HEK293 (cell line): ENCODE results near the gene PPARA.

ENCODE experiments used
- CTCF ChIA-PET: fragments of 350-600 bp; formaldehyde crosslinking; extraction: SDS; loops from one replicate; lab custom pipeline; 2021; ENCODE audit warnings: antibody characterized with exemption; lab: Yijun Ruan, JAX
- POLR2A ChIA-PET: fragments of 300-600 bp; formaldehyde crosslinking; extraction: SDS; loops from one replicate; lab custom pipeline; 2020; ENCODE audit warnings: antibody characterized with exemption, inconsistent platforms; lab: Yijun Ruan, JAX
- H3K27ac ChIP-seq: fragments of 200-500 bp; sonication (Bioruptor generic); 2 replicates; pipeline ENCODE4 v1.5.1; 2014; ENCODE audit warnings: low read depth, low read length, control low read depth, inconsistent platforms; ENCODE audit errors: extremely low read depth
- H3K36me3 ChIP-seq, 2 experiments: fragments of 200-500 bp in 1 of 2; sonication (Bioruptor generic) in 1 of 2; 1 replicate in 1 of 2; 2 replicates in 1 of 2; pipeline ENCODE4 v1.5.1; 2014 to 2017; ENCODE audit warnings: inconsistent platforms in 2 of 2, low read length in 2 of 2; ENCODE audit not compliant: control insufficient read depth in 2 of 2, insufficient read depth in 1 of 2
- H3K4me1 ChIP-seq: fragments of 200-500 bp; sonication (Bioruptor generic); 2 replicates; pipeline ENCODE4 v1.5.1; 2014; ENCODE audit warnings: mild to moderate bottlenecking, low read length, inconsistent platforms; ENCODE audit not compliant: control insufficient read depth, insufficient read depth
- H3K4me3 ChIP-seq: 2 replicates; pipeline ENCODE4 v1.5.1; 2011; ENCODE audit warnings: low read depth, mild to moderate bottlenecking, control low read depth, low read length, moderate library complexity
- H3K9me3 ChIP-seq: fragments of 200-500 bp; sonication (Bioruptor generic); 2 replicates; pipeline ENCODE4 v1.5.1; 2014; ENCODE audit warnings: low read depth, low read length, inconsistent platforms; ENCODE audit not compliant: control insufficient read depth, insufficient read depth
- MYNN ChIP-seq: fragments of 450-650 bp; formaldehyde crosslinking; IDR thresholded peaks from 2 replicates; pipeline ENCODE4 v1.5.1; 2016; ENCODE audit warnings: missing biosample characterization, missing genetic modification characterization, borderline replicate concordance
- OSR2 ChIP-seq: fragments of 450-650 bp; formaldehyde crosslinking; IDR thresholded peaks from 2 replicates; pipeline ENCODE4 v1.5.1; 2016; ENCODE audit warnings: missing biosample characterization, missing genetic modification characterization
- PRDM1 ChIP-seq: fragments of 450-650 bp; formaldehyde crosslinking; IDR thresholded peaks from 2 replicates; pipeline ENCODE4; 2016; ENCODE audit warnings: missing biosample characterization, missing genetic modification characterization
- SALL2 ChIP-seq: fragments of 450-650 bp; formaldehyde crosslinking; IDR thresholded peaks from 2 replicates; pipeline ENCODE4 v1.5.0; 2017; ENCODE audit warnings: missing biosample characterization, mild to moderate bottlenecking, missing genetic modification characterization, borderline replicate concordance
- ZEB2 ChIP-seq: fragments of 450-650 bp; formaldehyde crosslinking; IDR thresholded peaks from 2 replicates; pipeline ENCODE4 v1.5.1; 2016; ENCODE audit warnings: missing biosample characterization, missing genetic modification characterization
- ZNF155 ChIP-seq: fragments of 450-650 bp; formaldehyde crosslinking; IDR thresholded peaks from 2 replicates; pipeline ENCODE4 v1.5.1; 2016; ENCODE audit warnings: missing biosample characterization, missing genetic modification characterization
- ZNF16 ChIP-seq: fragments of 450-650 bp; formaldehyde crosslinking; IDR thresholded peaks from 2 replicates; pipeline ENCODE4 v1.5.1; 2016; ENCODE audit warnings: low read depth, missing biosample characterization, missing genetic modification characterization
- ZNF184 ChIP-seq: fragments of 450-650 bp; IDR thresholded peaks from 2 replicates; pipeline ENCODE4 v1.5.1; 2018; ENCODE audit warnings: missing biosample characterization, mild to moderate bottlenecking, missing genetic modification characterization
- ZNF221 ChIP-seq: fragments of 450-650 bp; formaldehyde crosslinking; IDR thresholded peaks from 2 replicates; pipeline ENCODE4 v1.5.1; 2017; ENCODE audit warnings: missing biosample characterization, missing genetic modification characterization, borderline replicate concordance
- ZNF501 ChIP-seq: fragments of 450-650 bp; formaldehyde crosslinking; IDR thresholded peaks from 2 replicates; pipeline ENCODE4 v1.5.1; 2016; ENCODE audit warnings: missing biosample characterization, missing genetic modification characterization
- ZNF521 ChIP-seq: fragments of 450-650 bp; formaldehyde crosslinking; IDR thresholded peaks from 2 replicates; pipeline ENCODE4 v1.5.1; 2017; ENCODE audit warnings: missing biosample characterization, mild to moderate bottlenecking, missing genetic modification characterization
- ZNF529 ChIP-seq: fragments of 450-650 bp; formaldehyde crosslinking; IDR thresholded peaks from 2 replicates; pipeline ENCODE4 v1.5.1; 2017; ENCODE audit warnings: missing genetic modification characterization, missing biosample characterization; ENCODE audit not compliant: insufficient replicate concordance
- ZNF544 ChIP-seq: fragments of 450-650 bp; formaldehyde crosslinking; IDR thresholded peaks from 2 replicates; pipeline ENCODE4 v1.5.0; 2017; ENCODE audit warnings: missing biosample characterization, missing genetic modification characterization
- ZNF560 ChIP-seq: fragments of 450-650 bp; formaldehyde crosslinking; IDR thresholded peaks from 2 replicates; pipeline ENCODE4 v1.5.1; 2017; ENCODE audit warnings: missing biosample characterization, missing genetic modification characterization, borderline replicate concordance
- ZNF768 ChIP-seq: fragments of 450-650 bp; formaldehyde crosslinking; IDR thresholded peaks from 2 replicates; pipeline ENCODE4 v1.5.1; 2018; ENCODE audit warnings: missing biosample characterization, mild to moderate bottlenecking, missing genetic modification characterization
- ZNF785 ChIP-seq: fragments of 450-650 bp; formaldehyde crosslinking; IDR thresholded peaks from 2 replicates; pipeline ENCODE4 v1.5.1; 2016; ENCODE audit warnings: missing biosample characterization, missing genetic modification characterization
- TF ChIP-seq, protein P1 (sequence below): fragments of 450-650 bp; formaldehyde crosslinking; IDR thresholded peaks from 2 replicates; pipeline ENCODE4 v1.5.1; 2016; ENCODE audit warnings: missing biosample characterization, missing genetic modification characterization
- TF ChIP-seq, protein P2 (sequence below): fragments of 450-650 bp; formaldehyde crosslinking; IDR thresholded peaks from 2 replicates; pipeline ENCODE4 v1.5.1; 2017; ENCODE audit warnings: missing biosample characterization, missing genetic modification characterization
- TF ChIP-seq, protein P3 (sequence below): fragments of 450-650 bp; formaldehyde crosslinking; conservative IDR thresholded peaks from 2 replicates; pipeline ENCODE4 v1.5.1; 2016; ENCODE audit warnings: low read depth, missing biosample characterization, missing genetic modification characterization
- TF ChIP-seq, protein P4 (sequence below): sonication (generic); formaldehyde crosslinking; IDR thresholded peaks from 2 replicates; pipeline ENCODE4 v1.8.1; 2022; ENCODE audit warnings: mild to moderate bottlenecking, moderate library complexity, missing genetic modification reagents
- TF ChIP-seq, protein P5 (sequence below): fragments of 450-650 bp; formaldehyde crosslinking; IDR thresholded peaks from 2 replicates; pipeline ENCODE4 v1.5.1; 2016; ENCODE audit warnings: missing biosample characterization, missing genetic modification characterization
- TF ChIP-seq, protein P6 (sequence below): fragments of 450-650 bp; formaldehyde crosslinking; IDR thresholded peaks from 2 replicates; pipeline ENCODE4 v1.5.1; 2016; ENCODE audit warnings: missing biosample characterization, missing genetic modification characterization

PPARA gene

DNA sequence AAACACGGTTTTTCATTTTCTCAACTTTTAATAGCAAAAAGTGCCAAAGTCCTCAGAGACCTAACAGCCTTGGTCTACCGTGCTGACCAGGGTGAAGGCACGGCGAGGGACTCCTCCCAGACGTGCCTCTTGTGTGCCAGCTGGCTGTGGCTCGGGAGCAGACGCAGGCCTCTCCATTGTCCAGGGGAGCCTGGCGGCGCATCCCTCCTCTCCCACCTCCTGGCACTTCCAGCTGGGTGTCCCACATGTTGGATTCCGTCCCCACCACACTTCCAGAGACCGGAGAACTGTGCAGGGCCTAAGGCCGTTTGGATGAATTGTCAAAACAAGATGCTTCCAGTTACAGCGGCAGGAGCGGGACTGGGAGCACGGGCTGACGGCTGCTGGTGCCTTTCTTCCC, 88.2 kb downstream of the PPARA start:
- CTCF ChIA-PET = no interaction called here
- no peak overlapping the region for H3K4me3 ChIP-seq
- no peaks in the 10 kb centered on the region; the same call in 1 of the 2 replicates for H3K4me1 ChIP-seq
- H3K36me3 ChIP-seq = peaks cover 0 to 11% of the 10 kb centered on the region in 2 experiments; a peak in 2 of 3 replicates
- no peak overlapping the region for H3K27ac ChIP-seq
- H3K9me3 ChIP-seq = no peaks in the 10 kb centered on the region
- TF ChIP-seq ZNF560 (no peak), ZNF785 (tag by site-specific recombination) (no peak), ZNF155 (tag by site-specific recombination) (no peak), ZNF768 (tag by site-specific recombination) (no peak), SALL2 (tag by site-specific recombination) (no peak), OSR2 (no peak), PRDM1 (tag by site-specific recombination) (no peak), ZNF221 (tag by site-specific recombination) (no peak)
- TF ChIP-seq, protein P1, sequence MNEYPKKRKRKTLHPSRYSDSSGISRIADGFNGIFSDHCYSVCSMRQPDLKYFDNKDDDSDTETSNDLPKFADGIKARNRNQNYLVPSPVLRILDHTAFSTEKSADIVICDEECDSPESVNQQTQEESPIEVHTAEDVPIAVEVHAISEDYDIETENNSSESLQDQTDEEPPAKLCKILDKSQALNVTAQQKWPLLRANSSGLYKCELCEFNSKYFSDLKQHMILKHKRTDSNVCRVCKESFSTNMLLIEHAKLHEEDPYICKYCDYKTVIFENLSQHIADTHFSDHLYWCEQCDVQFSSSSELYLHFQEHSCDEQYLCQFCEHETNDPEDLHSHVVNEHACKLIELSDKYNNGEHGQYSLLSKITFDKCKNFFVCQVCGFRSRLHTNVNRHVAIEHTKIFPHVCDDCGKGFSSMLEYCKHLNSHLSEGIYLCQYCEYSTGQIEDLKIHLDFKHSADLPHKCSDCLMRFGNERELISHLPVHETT (tag by site-specific recombination) = no peak
- TF ChIP-seq, protein P2, sequence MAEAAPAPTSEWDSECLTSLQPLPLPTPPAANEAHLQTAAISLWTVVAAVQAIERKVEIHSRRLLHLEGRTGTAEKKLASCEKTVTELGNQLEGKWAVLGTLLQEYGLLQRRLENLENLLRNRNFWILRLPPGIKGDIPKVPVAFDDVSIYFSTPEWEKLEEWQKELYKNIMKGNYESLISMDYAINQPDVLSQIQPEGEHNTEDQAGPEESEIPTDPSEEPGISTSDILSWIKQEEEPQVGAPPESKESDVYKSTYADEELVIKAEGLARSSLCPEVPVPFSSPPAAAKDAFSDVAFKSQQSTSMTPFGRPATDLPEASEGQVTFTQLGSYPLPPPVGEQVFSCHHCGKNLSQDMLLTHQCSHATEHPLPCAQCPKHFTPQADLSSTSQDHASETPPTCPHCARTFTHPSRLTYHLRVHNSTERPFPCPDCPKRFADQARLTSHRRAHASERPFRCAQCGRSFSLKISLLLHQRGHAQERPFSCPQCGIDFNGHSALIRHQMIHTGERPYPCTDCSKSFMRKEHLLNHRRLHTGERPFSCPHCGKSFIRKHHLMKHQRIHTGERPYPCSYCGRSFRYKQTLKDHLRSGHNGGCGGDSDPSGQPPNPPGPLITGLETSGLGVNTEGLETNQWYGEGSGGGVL (tag by site-specific recombination) = no peak
- TF ChIP-seq, protein P3, sequence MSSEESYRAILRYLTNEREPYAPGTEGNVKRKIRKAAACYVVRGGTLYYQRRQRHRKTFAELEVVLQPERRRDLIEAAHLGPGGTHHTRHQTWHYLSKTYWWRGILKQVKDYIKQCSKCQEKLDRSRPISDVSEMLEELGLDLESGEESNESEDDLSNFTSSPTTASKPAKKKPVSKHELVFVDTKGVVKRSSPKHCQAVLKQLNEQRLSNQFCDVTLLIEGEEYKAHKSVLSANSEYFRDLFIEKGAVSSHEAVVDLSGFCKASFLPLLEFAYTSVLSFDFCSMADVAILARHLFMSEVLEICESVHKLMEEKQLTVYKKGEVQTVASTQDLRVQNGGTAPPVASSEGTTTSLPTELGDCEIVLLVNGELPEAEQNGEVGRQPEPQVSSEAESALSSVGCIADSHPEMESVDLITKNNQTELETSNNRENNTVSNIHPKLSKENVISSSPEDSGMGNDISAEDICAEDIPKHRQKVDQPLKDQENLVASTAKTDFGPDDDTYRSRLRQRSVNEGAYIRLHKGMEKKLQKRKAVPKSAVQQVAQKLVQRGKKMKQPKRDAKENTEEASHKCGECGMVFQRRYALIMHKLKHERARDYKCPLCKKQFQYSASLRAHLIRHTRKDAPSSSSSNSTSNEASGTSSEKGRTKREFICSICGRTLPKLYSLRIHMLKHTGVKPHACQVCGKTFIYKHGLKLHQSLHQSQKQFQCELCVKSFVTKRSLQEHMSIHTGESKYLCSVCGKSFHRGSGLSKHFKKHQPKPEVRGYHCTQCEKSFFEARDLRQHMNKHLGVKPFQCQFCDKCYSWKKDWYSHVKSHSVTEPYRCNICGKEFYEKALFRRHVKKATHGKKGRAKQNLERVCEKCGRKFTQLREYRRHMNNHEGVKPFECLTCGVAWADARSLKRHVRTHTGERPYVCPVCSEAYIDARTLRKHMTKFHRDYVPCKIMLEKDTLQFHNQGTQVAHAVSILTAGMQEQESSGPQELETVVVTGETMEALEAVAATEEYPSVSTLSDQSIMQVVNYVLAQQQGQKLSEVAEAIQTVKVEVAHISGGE = no peak
- POLR2A ChIA-PET = no interaction called here

DNA sequence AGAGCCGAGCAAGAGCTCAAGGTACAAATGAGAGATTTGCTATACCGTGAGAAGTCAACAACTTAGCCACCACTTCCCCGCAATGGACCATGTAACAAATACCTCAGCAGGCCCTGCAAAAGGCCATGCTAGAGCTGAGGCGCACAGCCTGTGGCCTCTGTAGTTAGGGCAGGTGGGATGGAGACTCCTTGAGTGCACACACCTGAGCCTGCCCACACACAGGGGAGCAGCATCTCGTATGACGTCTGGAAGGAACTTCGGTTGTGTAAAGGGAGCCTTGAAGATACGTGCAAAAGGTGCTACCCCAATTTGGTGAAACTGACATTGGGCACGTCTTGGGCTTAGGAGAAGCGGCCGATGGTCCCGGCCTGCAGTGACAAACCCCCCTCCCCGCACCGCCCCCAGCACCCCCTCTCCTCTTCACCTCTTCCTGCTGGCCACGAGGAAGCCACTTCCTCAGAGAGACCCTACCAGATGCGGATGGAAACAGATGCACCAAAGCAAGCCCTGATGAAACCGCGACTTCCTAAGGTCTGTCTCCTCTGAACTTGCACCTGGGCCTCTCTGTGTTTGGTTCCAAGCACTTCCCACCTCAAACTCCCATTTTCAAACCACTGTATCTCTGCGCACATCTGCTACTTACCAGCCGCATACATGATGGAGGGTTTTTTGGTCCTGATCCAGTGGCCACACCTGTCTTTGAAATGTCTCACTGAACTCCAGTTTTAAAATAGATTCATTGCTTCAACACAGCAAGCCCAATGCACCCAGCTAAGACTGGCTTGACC, 89.1 kb downstream of the PPARA start:
- POLR2A ChIA-PET = no interaction called here
- Histone ChIP-seq H3K27ac (no peak overlapping the region), H3K4me1 (no peaks in the 10 kb centered on the region), H3K36me3 (peaks cover 0 to 20% of the 10 kb centered on the region in 2 experiments; a peak in 1 of 3 replicates), H3K4me3 (no peak overlapping the region), H3K9me3 (no peaks in the 10 kb centered on the region)
- CTCF ChIA-PET = no interaction called here
- TF ChIP-seq ZNF521 (tag by site-specific recombination) = no peak
- no peak for TF ChIP-seq ZNF184 (tag by site-specific recombination)
- TF ChIP-seq, protein P4, sequence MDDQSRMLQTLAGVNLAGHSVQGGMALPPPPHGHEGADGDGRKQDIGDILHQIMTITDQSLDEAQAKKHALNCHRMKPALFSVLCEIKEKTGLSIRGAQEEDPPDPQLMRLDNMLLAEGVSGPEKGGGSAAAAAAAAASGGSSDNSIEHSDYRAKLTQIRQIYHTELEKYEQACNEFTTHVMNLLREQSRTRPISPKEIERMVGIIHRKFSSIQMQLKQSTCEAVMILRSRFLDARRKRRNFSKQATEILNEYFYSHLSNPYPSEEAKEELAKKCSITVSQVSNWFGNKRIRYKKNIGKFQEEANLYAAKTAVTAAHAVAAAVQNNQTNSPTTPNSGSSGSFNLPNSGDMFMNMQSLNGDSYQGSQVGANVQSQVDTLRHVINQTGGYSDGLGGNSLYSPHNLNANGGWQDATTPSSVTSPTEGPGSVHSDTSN = no peak
- no peak for TF ChIP-seq ZNF501 (tag by site-specific recombination)
- TF ChIP-seq ZNF544 (tag by site-specific recombination) = no peak
- no peak for TF ChIP-seq ZNF529
- TF ChIP-seq, protein P5, sequence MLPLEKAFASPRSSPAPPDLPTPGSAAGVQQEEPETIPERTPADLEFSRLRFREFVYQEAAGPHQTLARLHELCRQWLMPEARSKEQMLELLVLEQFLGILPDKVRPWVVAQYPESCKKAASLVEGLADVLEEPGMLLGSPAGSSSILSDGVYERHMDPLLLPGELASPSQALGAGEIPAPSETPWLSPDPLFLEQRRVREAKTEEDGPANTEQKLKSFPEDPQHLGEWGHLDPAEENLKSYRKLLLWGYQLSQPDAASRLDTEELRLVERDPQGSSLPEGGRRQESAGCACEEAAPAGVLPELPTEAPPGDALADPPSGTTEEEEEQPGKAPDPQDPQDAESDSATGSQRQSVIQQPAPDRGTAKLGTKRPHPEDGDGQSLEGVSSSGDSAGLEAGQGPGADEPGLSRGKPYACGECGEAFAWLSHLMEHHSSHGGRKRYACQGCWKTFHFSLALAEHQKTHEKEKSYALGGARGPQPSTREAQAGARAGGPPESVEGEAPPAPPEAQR (tag by site-specific recombination) = no peak
- no peak for TF ChIP-seq ZNF16 (tag by site-specific recombination)
- TF ChIP-seq, protein P6, sequence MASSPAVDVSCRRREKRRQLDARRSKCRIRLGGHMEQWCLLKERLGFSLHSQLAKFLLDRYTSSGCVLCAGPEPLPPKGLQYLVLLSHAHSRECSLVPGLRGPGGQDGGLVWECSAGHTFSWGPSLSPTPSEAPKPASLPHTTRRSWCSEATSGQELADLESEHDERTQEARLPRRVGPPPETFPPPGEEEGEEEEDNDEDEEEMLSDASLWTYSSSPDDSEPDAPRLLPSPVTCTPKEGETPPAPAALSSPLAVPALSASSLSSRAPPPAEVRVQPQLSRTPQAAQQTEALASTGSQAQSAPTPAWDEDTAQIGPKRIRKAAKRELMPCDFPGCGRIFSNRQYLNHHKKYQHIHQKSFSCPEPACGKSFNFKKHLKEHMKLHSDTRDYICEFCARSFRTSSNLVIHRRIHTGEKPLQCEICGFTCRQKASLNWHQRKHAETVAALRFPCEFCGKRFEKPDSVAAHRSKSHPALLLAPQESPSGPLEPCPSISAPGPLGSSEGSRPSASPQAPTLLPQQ (tag by site-specific recombination) = no peak
- TF ChIP-seq MYNN = no peak
- no peak for TF ChIP-seq ZEB2
